Measurements from ENCODE around the gene WNT5B.
A peak's percentile ranks its signal among the peaks of the same experiment; 100 is the strongest.

WNT5B gene

GRCh38 chr12:1628666-1629337 is at the start of gene WNT5B:
TSS of gene WNT5B (plus strand) at chr12:1629231. CDS start at chr12:1631355, 2,124 bp downstream.
- peaks cover 64% of the 10 kb centered on the region for H3K4me1 ChIP-seq (ENCODE audit: control insufficient read depth, insufficient read depth, low read length)
- H3K36me3 ChIP-seq (ENCODE audit: control insufficient read depth, insufficient read depth, low read length), result no peaks in the 10 kb centered on the region
- H3K27me3 ChIP-seq (ENCODE audit: control insufficient read depth, insufficient read depth, low read length), result peaks cover 62% of the 10 kb centered on the region
- peak within 1 kb of the TSS; percentile 65 for H3K4me3 ChIP-seq (ENCODE audit: low read depth, low read length)
- no peak within 1 kb of the TSS; the same call in 1 of the 2 replicates for H3K27ac ChIP-seq (ENCODE audit: low read depth, low read length)
- no peaks in the 10 kb centered on the region for H3K9me3 ChIP-seq (ENCODE audit: control insufficient read depth, insufficient read depth, low read depth, low read length)
- H3K9ac ChIP-seq (ENCODE audit: low read length), result peak within 1 kb of the TSS; percentile 71

GRCh38 chr12:1579651-1580435 is 49.2 kb upstream of the WNT5B start:
- no peaks in the 10 kb centered on the region for H3K9me3 ChIP-seq (ENCODE audit: control insufficient read depth, insufficient read depth, low read depth, low read length)
- H3K27ac ChIP-seq (ENCODE audit: low read depth, low read length), result no peak overlapping the region
- H3K4me3 ChIP-seq (ENCODE audit: low read depth, low read length), result no peak overlapping the region
- no peak overlapping the region for H3K9ac ChIP-seq (ENCODE audit: low read length)
- H3K27me3 ChIP-seq (ENCODE audit: control insufficient read depth, insufficient read depth, low read length), result peaks cover 7% of the 10 kb centered on the region; the same call in 1 of the 2 replicates
- peaks cover 6% of the 10 kb centered on the region; the same call in 1 of the 2 replicates for H3K4me1 ChIP-seq (ENCODE audit: control insufficient read depth, insufficient read depth, low read length)
- no peaks in the 10 kb centered on the region for H3K36me3 ChIP-seq (ENCODE audit: control insufficient read depth, insufficient read depth, low read length)

GRCh38 chr12:1580526-1580925 is 48.5 kb upstream of the WNT5B start:
- Histone ChIP-seq H3K27ac (ENCODE audit: low read depth, low read length) (no peak overlapping the region), H3K4me1 (ENCODE audit: control insufficient read depth, insufficient read depth, low read length) (peaks cover 4% of the 10 kb centered on the region; the same call in 1 of the 2 replicates), H3K36me3 (ENCODE audit: control insufficient read depth, insufficient read depth, low read length) (no peaks in the 10 kb centered on the region), H3K4me3 (ENCODE audit: low read depth, low read length) (no peak overlapping the region), H3K27me3 (ENCODE audit: control insufficient read depth, insufficient read depth, low read length) (peaks cover 9% of the 10 kb centered on the region; the same call in 1 of the 2 replicates), H3K9me3 (ENCODE audit: control insufficient read depth, insufficient read depth, low read depth, low read length) (no peaks in the 10 kb centered on the region), H3K9ac (ENCODE audit: low read length) (no peak overlapping the region)

GRCh38 chr12:1581973-1582708 is 46.9 kb upstream of the WNT5B start:
- peaks cover 18% of the 10 kb centered on the region; the same call in 1 of the 2 replicates for H3K27me3 ChIP-seq (ENCODE audit: control insufficient read depth, insufficient read depth, low read length)
- H3K4me3 ChIP-seq (ENCODE audit: low read depth, low read length), result no peak overlapping the region
- no peak overlapping the region for H3K9ac ChIP-seq (ENCODE audit: low read length)
- no peak overlapping the region for H3K27ac ChIP-seq (ENCODE audit: low read depth, low read length)
- H3K36me3 ChIP-seq (ENCODE audit: control insufficient read depth, insufficient read depth, low read length), result no peaks in the 10 kb centered on the region
- H3K9me3 ChIP-seq (ENCODE audit: control insufficient read depth, insufficient read depth, low read depth, low read length), result no peaks in the 10 kb centered on the region
- 0 out of 2 replicates have a peak, but pooled peaks cover under 1% of the 10 kb centered on the region for H3K4me1 ChIP-seq (ENCODE audit: control insufficient read depth, insufficient read depth, low read length)

GRCh38 chr12:1582709-1583050 is 46.4 kb upstream of the WNT5B start:
- Histone ChIP-seq H3K4me1 (ENCODE audit: control insufficient read depth, insufficient read depth, low read length) (peaks cover 6% of the 10 kb centered on the region), H3K9ac (ENCODE audit: low read length) (no peak overlapping the region), H3K4me3 (ENCODE audit: low read depth, low read length) (no peak overlapping the region), H3K36me3 (ENCODE audit: control insufficient read depth, insufficient read depth, low read length) (no peaks in the 10 kb centered on the region), H3K27ac (ENCODE audit: low read depth, low read length) (no peak overlapping the region), H3K27me3 (ENCODE audit: control insufficient read depth, insufficient read depth, low read length) (peaks cover 22% of the 10 kb centered on the region; the same call in 1 of the 2 replicates), H3K9me3 (ENCODE audit: control insufficient read depth, insufficient read depth, low read depth, low read length) (no peaks in the 10 kb centered on the region)

GRCh38 chr12:1583421-1584078 is 45.5 kb upstream of the WNT5B start:
- Histone ChIP-seq H3K4me1 (ENCODE audit: control insufficient read depth, insufficient read depth, low read length) (peaks cover 14% of the 10 kb centered on the region), H3K36me3 (ENCODE audit: control insufficient read depth, insufficient read depth, low read length) (no peaks in the 10 kb centered on the region), H3K27ac (ENCODE audit: low read depth, low read length) (no peak overlapping the region), H3K27me3 (ENCODE audit: control insufficient read depth, insufficient read depth, low read length) (peaks cover 22% of the 10 kb centered on the region; the same call in 1 of the 2 replicates), H3K9ac (ENCODE audit: low read length) (no peak overlapping the region), H3K4me3 (ENCODE audit: low read depth, low read length) (no peak overlapping the region), H3K9me3 (ENCODE audit: control insufficient read depth, insufficient read depth, low read depth, low read length) (no peaks in the 10 kb centered on the region)

- Histone ChIP-seq H3K27ac (ENCODE audit: low read depth, low read length) (no peak overlapping the region), H3K9ac (ENCODE audit: low read length) (no peak overlapping the region), H3K36me3 (ENCODE audit: control insufficient read depth, insufficient read depth, low read length) (no peaks in the 10 kb centered on the region), H3K27me3 (ENCODE audit: control insufficient read depth, insufficient read depth, low read length) (peaks cover 22% of the 10 kb centered on the region; the same call in 1 of the 2 replicates), H3K4me3 (ENCODE audit: low read depth, low read length) (no peak overlapping the region), H3K4me1 (ENCODE audit: control insufficient read depth, insufficient read depth, low read length) (peaks cover 19% of the 10 kb centered on the region), H3K9me3 (ENCODE audit: control insufficient read depth, insufficient read depth, low read depth, low read length) (no peaks in the 10 kb centered on the region)
Observed at GRCh38 chr12:1584326-1584725, 44.7 kb upstream of the WNT5B start.

GRCh38 chr12:1587927-1588574 is 41.0 kb upstream of the WNT5B start:
- no peak overlapping the region for H3K9ac ChIP-seq (ENCODE audit: low read length)
- no peak overlapping the region for H3K4me3 ChIP-seq (ENCODE audit: low read depth, low read length)
- H3K27ac ChIP-seq (ENCODE audit: low read depth, low read length), result no peak overlapping the region
- no peaks in the 10 kb centered on the region for H3K36me3 ChIP-seq (ENCODE audit: control insufficient read depth, insufficient read depth, low read length)
- H3K27me3 ChIP-seq (ENCODE audit: control insufficient read depth, insufficient read depth, low read length), result peaks cover 45% of the 10 kb centered on the region
- H3K9me3 ChIP-seq (ENCODE audit: control insufficient read depth, insufficient read depth, low read depth, low read length), result no peaks in the 10 kb centered on the region
- peaks cover 53% of the 10 kb centered on the region for H3K4me1 ChIP-seq (ENCODE audit: control insufficient read depth, insufficient read depth, low read length)

GRCh38 chr12:1588575-1588947 is 40.5 kb upstream of the WNT5B start:
- Histone ChIP-seq H3K4me3 (ENCODE audit: low read depth, low read length) (no peak overlapping the region), H3K27ac (ENCODE audit: low read depth, low read length) (no peak overlapping the region), H3K36me3 (ENCODE audit: control insufficient read depth, insufficient read depth, low read length) (no peaks in the 10 kb centered on the region), H3K9ac (ENCODE audit: low read length) (no peak overlapping the region), H3K9me3 (ENCODE audit: control insufficient read depth, insufficient read depth, low read depth, low read length) (no peaks in the 10 kb centered on the region), H3K27me3 (ENCODE audit: control insufficient read depth, insufficient read depth, low read length) (peaks cover 50% of the 10 kb centered on the region), H3K4me1 (ENCODE audit: control insufficient read depth, insufficient read depth, low read length) (peaks cover 58% of the 10 kb centered on the region)

- Histone ChIP-seq H3K27me3 (ENCODE audit: control insufficient read depth, insufficient read depth, low read length) (peaks cover 45% of the 10 kb centered on the region), H3K9ac (ENCODE audit: low read length) (peak overlapping the region; percentile 42), H3K36me3 (ENCODE audit: control insufficient read depth, insufficient read depth, low read length) (no peaks in the 10 kb centered on the region), H3K4me3 (ENCODE audit: low read depth, low read length) (peak overlapping the region; percentile 49), H3K9me3 (ENCODE audit: control insufficient read depth, insufficient read depth, low read depth, low read length) (no peaks in the 10 kb centered on the region), H3K27ac (ENCODE audit: low read depth, low read length) (peak overlapping the region; percentile 27; the same call in 1 of the 2 replicates), H3K4me1 (ENCODE audit: control insufficient read depth, insufficient read depth, low read length) (peaks cover 61% of the 10 kb centered on the region)
Observed at GRCh38 chr12:1590221-1590979, 38.6 kb upstream of the WNT5B start.

All from HUES6 (cell line).